ENCODE measurements around the gene EVX1.

The EVX1 gene

DNA sequence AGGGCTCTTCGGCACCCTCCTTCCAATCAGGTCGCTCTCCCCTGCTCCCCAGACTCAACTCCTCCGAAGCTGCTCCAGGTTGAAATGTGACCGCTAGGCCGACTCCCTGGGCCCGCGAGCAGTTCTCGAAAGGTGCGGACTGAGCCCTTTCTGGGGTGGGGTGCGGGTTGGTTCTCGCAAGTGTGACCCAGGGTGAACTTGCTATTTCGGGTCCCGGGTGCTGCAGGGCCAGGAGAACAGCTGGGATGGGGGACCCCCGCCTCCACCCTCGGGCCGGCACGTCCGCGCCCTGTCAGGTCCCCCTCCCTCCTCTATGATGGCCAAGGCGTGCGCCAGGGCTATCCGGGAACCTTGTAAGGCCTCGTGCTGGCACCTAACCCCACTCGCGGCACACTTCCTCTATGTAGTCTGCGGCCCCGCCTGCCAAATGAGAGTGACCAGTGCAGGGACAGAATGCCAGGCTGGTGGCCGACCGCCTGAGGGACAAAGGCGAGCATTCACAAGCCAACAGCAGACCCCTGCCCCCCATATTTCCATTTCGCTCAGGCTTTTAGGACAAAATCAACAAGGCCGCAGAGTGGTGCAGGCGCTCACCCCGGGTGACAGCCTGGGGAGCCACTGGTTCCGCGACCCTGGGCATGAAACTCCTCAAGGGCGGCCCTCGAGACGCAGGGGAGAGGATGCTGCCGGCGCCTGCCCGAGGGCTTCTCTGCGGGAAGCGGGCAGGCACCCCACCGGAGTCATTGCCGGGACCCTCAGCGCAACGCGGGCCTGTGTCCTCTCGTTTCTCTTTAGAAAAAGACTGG lies 29.0 kb upstream of the EVX1 start:
- no peak for TF ChIP-seq EP300 (IDR thresholded peaks at IDR 0.05; ENCODE audit: borderline replicate concordance)
- TF ChIP-seq EGR1 (IDR thresholded peaks at IDR 0.05), result no peak
- TF ChIP-seq REST (IDR thresholded peaks at IDR 0.05; ENCODE audit: low read depth), result no peak
- no peak for TF ChIP-seq TAF1 (IDR thresholded peaks at IDR 0.05; ENCODE audit: low read depth)
- TF ChIP-seq CREB1 (IDR thresholded peaks at IDR 0.05; ENCODE audit: low read depth), result no peak
- no peak for TF ChIP-seq RAD21 (IDR thresholded peaks at IDR 0.05; ENCODE audit: low read depth)
- TF ChIP-seq MAX (IDR thresholded peaks at IDR 0.05), result no peak
- no peak for TF ChIP-seq FOXM1 (IDR thresholded peaks at IDR 0.05; ENCODE audit: borderline replicate concordance, low read depth)

GRCh38 chr7:27214239-27214950 lies 28.2 kb upstream of the EVX1 start:
- TF ChIP-seq YY1 (IDR thresholded peaks at IDR 0.05; ENCODE audit: low read depth), result no peak
- no peak for TF ChIP-seq CREB1 (IDR thresholded peaks at IDR 0.05; ENCODE audit: low read depth)
- no peak for TF ChIP-seq FOXM1 (IDR thresholded peaks at IDR 0.05; ENCODE audit: borderline replicate concordance, low read depth)
- no peak for TF ChIP-seq TEAD4 (IDR thresholded peaks at IDR 0.05)
- TF ChIP-seq NFIC (IDR thresholded peaks at IDR 0.05), result no peak
- TF ChIP-seq RAD21 (IDR thresholded peaks at IDR 0.05; ENCODE audit: low read depth), result no peak
- TF ChIP-seq, protein P1, sequence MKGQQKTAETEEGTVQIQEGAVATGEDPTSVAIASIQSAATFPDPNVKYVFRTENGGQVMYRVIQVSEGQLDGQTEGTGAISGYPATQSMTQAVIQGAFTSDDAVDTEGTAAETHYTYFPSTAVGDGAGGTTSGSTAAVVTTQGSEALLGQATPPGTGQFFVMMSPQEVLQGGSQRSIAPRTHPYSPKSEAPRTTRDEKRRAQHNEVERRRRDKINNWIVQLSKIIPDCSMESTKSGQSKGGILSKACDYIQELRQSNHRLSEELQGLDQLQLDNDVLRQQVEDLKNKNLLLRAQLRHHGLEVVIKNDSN (IDR thresholded peaks at IDR 0.05), result no peak
- TF ChIP-seq CEBPB (IDR thresholded peaks at IDR 0.05), result no peak
- no peak for TF ChIP-seq MAX (IDR thresholded peaks at IDR 0.05)
- no peak for TF ChIP-seq TCF12 (IDR thresholded peaks at IDR 0.05; ENCODE audit: low read depth)
- TF ChIP-seq REST (IDR thresholded peaks at IDR 0.05; ENCODE audit: low read depth), result no peak
- no peak for TF ChIP-seq TAF1 (IDR thresholded peaks at IDR 0.05; ENCODE audit: low read depth)
- no peak for TF ChIP-seq ZBTB7A (IDR thresholded peaks at IDR 0.05; ENCODE audit: low read depth)

DNA sequence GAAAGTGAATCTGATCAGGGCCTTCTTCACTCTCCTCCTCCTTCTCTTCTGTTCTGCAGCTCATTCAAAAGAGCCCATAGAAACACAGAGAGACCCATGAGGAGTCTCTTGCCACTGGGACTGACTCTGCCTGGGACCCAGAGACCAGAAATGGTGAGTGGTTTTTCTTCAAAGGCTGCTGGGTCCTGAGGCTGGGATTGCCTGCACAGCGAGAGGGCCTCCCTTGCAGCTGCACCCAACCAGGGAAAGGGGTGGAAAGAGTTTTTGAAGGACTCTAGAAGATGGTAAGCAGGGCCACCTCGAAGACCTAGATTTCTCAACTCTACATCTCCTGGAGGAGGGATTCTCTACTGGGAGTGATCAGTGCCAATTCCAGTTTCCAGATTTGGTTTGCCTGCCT lies 27.2 kb upstream of the EVX1 start:
- TF ChIP-seq RAD21 (IDR thresholded peaks at IDR 0.05; ENCODE audit: low read depth) (no peak), CEBPB (IDR thresholded peaks at IDR 0.05) (no peak), TCF12 (IDR thresholded peaks at IDR 0.05; ENCODE audit: low read depth) (no peak), REST (IDR thresholded peaks at IDR 0.05; ENCODE audit: low read depth) (no peak), CREB1 (IDR thresholded peaks at IDR 0.05; ENCODE audit: low read depth) (no peak), YY1 (IDR thresholded peaks at IDR 0.05; ENCODE audit: low read depth) (no peak), TEAD4 (IDR thresholded peaks at IDR 0.05) (no peak), ZBTB7A (IDR thresholded peaks at IDR 0.05; ENCODE audit: low read depth) (no peak), EGR1 (IDR thresholded peaks at IDR 0.05) (no peak), EP300 (IDR thresholded peaks at IDR 0.05; ENCODE audit: borderline replicate concordance) (no peak), FOXM1 (IDR thresholded peaks at IDR 0.05; ENCODE audit: borderline replicate concordance, low read depth) (no peak), MAX (IDR thresholded peaks at IDR 0.05) (no peak), TAF1 (IDR thresholded peaks at IDR 0.05; ENCODE audit: low read depth) (no peak), NFIC (IDR thresholded peaks at IDR 0.05) (no peak)
- TF ChIP-seq, protein P1 (IDR thresholded peaks at IDR 0.05), result no peak
